Epidermal melanocyte (primary cell): ENCODE measurements around the gene IFTAP.

Source experiments
- DNase-seq: peaks from one replicate; pipeline ENCODE4 v3.0.0; 2011; ENCODE audit warnings: low spot score; ENCODE audit not compliant: insufficient read length

Gene IFTAP

GRCh38 chr11:36703055-36703404 lies 108.7 kb downstream of the IFTAP start:
- no peak for DNase-seq
